Measurements from ENCODE around the gene ZDHHC14.

ZDHHC14 gene

DNA sequence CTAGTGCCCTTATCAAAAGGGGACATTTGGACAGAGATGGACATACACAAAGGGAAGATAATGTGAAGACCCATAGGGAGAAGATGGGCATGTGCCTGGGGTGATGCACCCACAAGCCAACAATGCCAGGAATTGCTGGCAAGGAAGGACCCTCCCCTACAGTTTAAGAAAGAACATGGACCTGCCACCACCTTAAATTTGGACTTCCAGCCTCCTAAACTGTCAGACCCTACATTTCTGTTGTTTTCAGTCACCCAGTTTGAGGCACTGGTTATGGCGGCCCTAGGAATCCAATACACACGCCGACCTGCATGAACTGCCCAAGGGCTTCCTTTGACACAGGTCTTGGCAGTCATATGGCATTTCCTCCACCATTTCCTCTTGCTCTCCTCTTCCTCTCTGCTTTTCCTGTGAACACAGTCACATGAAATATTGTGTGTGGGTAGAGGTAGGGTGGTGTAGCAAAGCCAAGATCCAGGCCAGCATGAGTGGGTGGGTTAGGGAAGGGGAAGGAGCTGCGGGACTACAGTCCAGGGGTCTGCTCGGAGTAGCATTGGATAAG, 115.6 kb downstream of the ZDHHC14 start:
- no peak for DNase-seq (ENCODE audit: low spot score)
- TF ChIP-seq, protein P1, sequence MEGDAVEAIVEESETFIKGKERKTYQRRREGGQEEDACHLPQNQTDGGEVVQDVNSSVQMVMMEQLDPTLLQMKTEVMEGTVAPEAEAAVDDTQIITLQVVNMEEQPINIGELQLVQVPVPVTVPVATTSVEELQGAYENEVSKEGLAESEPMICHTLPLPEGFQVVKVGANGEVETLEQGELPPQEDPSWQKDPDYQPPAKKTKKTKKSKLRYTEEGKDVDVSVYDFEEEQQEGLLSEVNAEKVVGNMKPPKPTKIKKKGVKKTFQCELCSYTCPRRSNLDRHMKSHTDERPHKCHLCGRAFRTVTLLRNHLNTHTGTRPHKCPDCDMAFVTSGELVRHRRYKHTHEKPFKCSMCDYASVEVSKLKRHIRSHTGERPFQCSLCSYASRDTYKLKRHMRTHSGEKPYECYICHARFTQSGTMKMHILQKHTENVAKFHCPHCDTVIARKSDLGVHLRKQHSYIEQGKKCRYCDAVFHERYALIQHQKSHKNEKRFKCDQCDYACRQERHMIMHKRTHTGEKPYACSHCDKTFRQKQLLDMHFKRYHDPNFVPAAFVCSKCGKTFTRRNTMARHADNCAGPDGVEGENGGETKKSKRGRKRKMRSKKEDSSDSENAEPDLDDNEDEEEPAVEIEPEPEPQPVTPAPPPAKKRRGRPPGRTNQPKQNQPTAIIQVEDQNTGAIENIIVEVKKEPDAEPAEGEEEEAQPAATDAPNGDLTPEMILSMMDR (IDR thresholded peaks at IDR 0.05; ENCODE audit: extremely low read depth, missing control alignments), result no peak

DNA sequence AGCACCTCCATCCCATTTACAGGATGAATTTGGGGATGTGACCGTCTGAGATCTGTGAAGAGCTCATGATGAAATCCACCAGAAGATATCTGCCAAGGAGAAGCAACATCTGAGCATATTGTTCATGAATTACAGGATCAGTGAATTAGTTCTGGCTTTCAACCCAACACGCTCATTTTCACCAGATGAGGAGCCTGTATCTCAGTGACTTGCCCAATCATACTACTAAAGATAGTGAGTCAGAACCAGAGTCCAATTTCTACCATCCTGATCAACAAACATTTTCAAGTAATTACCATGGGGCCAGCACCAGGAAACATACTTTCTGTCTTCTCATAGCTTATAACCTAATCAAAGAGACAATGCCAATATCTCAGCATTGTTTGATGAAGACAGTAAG, 116.6 kb downstream of the ZDHHC14 start:
- DNase-seq (ENCODE audit: low spot score), result no peak
- TF ChIP-seq, protein P1 (IDR thresholded peaks at IDR 0.05; ENCODE audit: extremely low read depth, missing control alignments), result no peak

DNA sequence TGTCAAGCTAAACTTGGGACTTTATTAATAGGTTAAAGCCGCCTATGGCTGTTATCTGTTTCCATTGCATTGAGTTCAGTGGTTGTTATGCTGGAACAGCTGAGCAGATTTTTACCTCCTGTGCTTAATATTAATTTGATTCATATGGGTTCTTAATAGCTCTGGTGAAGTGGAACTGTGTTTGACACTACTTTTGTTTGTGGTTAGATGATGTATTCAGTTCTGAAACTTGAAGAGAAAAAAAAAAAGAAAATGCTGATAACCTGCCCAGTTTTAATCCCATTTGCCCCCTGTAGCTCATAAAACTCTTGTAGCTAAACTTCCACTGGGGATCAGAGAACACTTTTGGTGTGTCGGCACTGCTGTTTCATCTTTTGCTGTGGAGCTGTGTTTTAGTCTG, 117.8 kb downstream of the ZDHHC14 start:
- no peak for DNase-seq (ENCODE audit: low spot score)
- TF ChIP-seq, protein P1 (IDR thresholded peaks at IDR 0.05; ENCODE audit: extremely low read depth, missing control alignments), result no peak

- TF ChIP-seq, protein P1 (IDR thresholded peaks at IDR 0.05; ENCODE audit: extremely low read depth, missing control alignments), result no peak
- DNase-seq (ENCODE audit: low spot score), result no peak
Measured at GRCh38 chr6:157500022-157500421, 119.0 kb downstream of the ZDHHC14 start.

GRCh38 chr6:157503018-157503747, 122.2 kb downstream of the ZDHHC14 start:
- no peak for DNase-seq (ENCODE audit: low spot score)
- TF ChIP-seq, protein P1 (IDR thresholded peaks at IDR 0.05; ENCODE audit: extremely low read depth, missing control alignments), result no peak

DNA sequence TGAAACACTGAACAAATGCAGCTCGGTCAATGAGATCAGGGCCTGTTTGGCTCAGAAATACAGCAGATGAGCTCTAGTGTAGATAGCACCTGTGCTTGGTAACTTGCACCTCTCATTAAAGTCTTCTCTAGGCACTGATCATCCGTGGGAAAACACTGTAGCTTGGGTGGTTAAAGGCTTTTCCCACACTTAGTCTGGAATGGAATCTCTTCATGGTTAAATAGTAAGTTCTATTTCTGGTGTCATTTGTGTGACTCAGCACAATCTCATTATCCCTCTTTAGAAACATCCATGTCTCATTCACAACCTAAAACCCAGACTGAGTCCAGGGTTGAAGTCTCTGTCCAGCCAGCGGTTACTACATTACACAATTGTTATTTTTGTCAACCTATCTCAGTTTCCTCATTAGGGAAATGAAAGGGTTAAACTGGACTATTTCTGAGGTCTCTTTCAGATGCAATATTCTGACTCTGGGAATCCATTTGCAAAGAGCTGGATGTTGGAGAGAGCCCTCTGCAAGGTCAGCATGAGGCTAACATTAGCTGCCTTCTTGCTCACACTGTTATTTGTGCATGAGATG, 125.0 kb downstream of the ZDHHC14 start:
- TF ChIP-seq, protein P1 (IDR thresholded peaks at IDR 0.05; ENCODE audit: extremely low read depth, missing control alignments), result no peak

More for the DNA sequence above, 125.0 kb downstream of the ZDHHC14 start:
- no peak for DNase-seq (ENCODE audit: low spot score)
